ENCODE measurements around the gene CCDC188.

The CCDC188 gene

DNA sequence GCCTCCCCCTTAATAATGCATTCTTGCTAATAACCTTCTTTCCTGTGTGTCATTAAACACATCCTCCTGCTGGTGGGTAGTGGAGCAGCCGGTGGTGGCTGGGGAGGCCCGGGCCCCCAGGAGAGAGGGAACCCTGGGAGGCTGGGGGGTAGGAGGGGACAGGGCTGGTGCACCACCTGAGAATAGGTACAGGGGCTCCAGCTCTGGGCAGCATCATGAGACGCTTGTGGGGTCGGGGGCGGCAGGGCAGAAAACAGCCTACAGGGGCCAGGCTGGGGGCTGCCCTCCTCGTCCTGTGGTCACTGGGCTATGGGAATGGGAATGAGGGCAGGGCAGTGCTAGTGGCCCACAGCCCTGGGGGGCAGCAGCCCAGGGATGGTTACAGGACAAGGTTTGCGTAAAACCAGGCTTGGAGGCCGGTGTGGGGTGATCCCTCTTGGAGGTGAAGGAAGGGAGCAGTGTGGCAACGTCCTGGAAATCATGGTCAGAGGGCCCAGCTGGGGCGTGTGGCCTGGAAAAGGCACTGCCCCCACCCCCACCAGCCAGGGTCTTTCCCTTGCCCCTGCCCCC is 18.5 kb upstream of the CCDC188 start:
- TF ChIP-seq, protein P1, sequence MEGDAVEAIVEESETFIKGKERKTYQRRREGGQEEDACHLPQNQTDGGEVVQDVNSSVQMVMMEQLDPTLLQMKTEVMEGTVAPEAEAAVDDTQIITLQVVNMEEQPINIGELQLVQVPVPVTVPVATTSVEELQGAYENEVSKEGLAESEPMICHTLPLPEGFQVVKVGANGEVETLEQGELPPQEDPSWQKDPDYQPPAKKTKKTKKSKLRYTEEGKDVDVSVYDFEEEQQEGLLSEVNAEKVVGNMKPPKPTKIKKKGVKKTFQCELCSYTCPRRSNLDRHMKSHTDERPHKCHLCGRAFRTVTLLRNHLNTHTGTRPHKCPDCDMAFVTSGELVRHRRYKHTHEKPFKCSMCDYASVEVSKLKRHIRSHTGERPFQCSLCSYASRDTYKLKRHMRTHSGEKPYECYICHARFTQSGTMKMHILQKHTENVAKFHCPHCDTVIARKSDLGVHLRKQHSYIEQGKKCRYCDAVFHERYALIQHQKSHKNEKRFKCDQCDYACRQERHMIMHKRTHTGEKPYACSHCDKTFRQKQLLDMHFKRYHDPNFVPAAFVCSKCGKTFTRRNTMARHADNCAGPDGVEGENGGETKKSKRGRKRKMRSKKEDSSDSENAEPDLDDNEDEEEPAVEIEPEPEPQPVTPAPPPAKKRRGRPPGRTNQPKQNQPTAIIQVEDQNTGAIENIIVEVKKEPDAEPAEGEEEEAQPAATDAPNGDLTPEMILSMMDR (IDR thresholded peaks at IDR 0.05; ENCODE audit: borderline replicate concordance, extremely low read depth, low read length, poor library complexity, severe bottlenecking) = no peak
- TF ChIP-seq EZH2 (IDR thresholded peaks at IDR 0.05; ENCODE audit: borderline replicate concordance, low read depth, low read length, severe bottlenecking) = no peak
- no peaks in the 10 kb centered on the region for H3K27me3 ChIP-seq (ENCODE audit: insufficient read depth, low read length, poor library complexity)

DNA sequence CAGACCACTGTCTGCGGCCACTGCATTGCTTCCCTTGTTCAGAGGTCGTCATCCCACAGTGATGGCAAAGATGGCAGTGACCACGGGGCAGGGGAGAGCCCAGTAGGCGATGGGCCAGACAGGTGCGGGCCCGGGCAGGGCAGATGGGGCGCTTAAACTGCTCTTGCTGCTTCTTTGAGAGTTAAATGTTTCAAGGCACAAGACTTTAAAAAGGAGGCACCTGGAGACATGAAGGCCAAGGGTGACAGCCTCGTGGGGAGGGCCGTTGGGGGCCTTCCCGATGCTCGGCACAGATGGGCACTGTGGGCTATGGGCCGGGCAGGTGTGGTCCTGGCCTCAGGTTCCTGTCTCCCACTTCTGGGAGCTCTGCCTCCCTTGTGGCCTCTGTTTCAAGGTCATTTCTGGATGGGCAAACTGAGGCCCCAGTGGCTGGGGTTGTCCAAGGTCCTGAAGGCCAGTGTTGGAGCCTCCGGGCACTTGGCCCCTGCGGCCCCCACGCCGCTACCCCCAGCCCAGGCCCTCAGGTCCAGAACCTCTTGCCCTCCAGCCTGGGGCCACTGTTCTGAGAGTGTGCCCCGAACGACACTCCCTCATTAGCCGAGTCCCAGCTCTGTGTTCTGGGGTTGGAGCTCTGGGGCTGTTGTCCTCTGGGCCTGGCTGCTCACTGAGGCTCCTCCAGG is 16.9 kb upstream of the CCDC188 start:
- Histone ChIP-seq H2AFZ (ENCODE audit: low read depth, low read length) (no peak overlapping the region), H3K27ac (ENCODE audit: low read length) (no peak overlapping the region), H4K20me1 (ENCODE audit: insufficient read depth, low read length) (no peaks in the 10 kb centered on the region), H3K4me2 (ENCODE audit: insufficient read depth, low read length) (no peak overlapping the region), H3K4me1 (ENCODE audit: insufficient read depth, low read length) (no peaks in the 10 kb centered on the region), H3K36me3 (ENCODE audit: insufficient read depth, low read length) (no peaks in the 10 kb centered on the region), H3K9ac (ENCODE audit: low read depth, low read length) (no peak overlapping the region), H3K79me2 (ENCODE audit: insufficient read depth, low read length) (no peaks in the 10 kb centered on the region), H3K9me3 (ENCODE audit: insufficient read depth, low read length, severe bottlenecking) (no peaks in the 10 kb centered on the region), H3K4me3 (ENCODE audit: low read depth in 1 of 2, low read length in 2 of 2) (no peak overlapping the region), H3K27me3 (ENCODE audit: insufficient read depth, low read length, poor library complexity) (no peaks in the 10 kb centered on the region)
- TF ChIP-seq EZH2 (IDR thresholded peaks at IDR 0.05; ENCODE audit: borderline replicate concordance, low read depth, low read length, severe bottlenecking) = no peak
- TF ChIP-seq, protein P1 (IDR thresholded peaks at IDR 0.05; ENCODE audit: borderline replicate concordance, extremely low read depth, low read length, poor library complexity, severe bottlenecking) = no peak
- ATAC-seq (ENCODE audit: insufficient read depth, low read depth) (no peak), DNase-seq (no peak)

More for the DNA sequence above, 18.5 kb upstream of the CCDC188 start:
- Histone ChIP-seq H3K27ac (ENCODE audit: low read length) (no peak overlapping the region), H3K9ac (ENCODE audit: low read depth, low read length) (no peak overlapping the region), H3K36me3 (ENCODE audit: insufficient read depth, low read length) (no peaks in the 10 kb centered on the region), H3K4me3 (ENCODE audit: low read depth in 1 of 2, low read length in 2 of 2) (no peak overlapping the region), H3K4me2 (ENCODE audit: insufficient read depth, low read length) (no peak overlapping the region), H3K4me1 (ENCODE audit: insufficient read depth, low read length) (no peaks in the 10 kb centered on the region), H3K9me3 (ENCODE audit: insufficient read depth, low read length, severe bottlenecking) (no peaks in the 10 kb centered on the region), H2AFZ (ENCODE audit: low read depth, low read length) (no peak overlapping the region), H3K79me2 (ENCODE audit: insufficient read depth, low read length) (no peaks in the 10 kb centered on the region), H4K20me1 (ENCODE audit: insufficient read depth, low read length) (0 out of 2 replicates have a peak, but pooled peaks cover 3% of the 10 kb centered on the region)
- ATAC-seq (ENCODE audit: insufficient read depth, low read depth) (no peak), DNase-seq (no peak)

DNA sequence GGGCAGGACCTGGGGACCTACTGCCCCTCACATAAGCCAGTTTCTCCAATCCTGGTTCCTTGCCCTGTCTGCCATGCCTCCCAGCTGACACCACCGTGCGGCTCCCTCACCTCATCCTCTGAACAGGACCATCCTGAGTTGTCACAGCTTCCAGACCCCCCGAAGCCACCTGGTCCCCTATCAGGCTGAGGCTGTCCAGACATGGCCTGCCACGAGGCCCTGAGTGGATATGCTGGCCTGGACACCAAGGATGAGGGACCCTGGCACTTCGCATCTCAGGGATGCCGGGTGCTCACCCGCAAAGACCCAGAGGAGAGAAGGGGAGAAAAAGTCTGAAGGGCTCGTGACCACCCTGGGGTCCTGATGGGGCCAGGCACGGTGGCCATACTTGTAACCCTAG is 15.8 kb upstream of the CCDC188 start:
- Histone ChIP-seq H3K36me3 (ENCODE audit: insufficient read depth, low read length) (no peaks in the 10 kb centered on the region), H3K4me1 (ENCODE audit: insufficient read depth, low read length) (no peaks in the 10 kb centered on the region), H3K79me2 (ENCODE audit: insufficient read depth, low read length) (no peaks in the 10 kb centered on the region), H4K20me1 (ENCODE audit: insufficient read depth, low read length) (no peaks in the 10 kb centered on the region), H3K27ac (ENCODE audit: low read length) (no peak overlapping the region), H2AFZ (ENCODE audit: low read depth, low read length) (no peak overlapping the region), H3K4me3 (ENCODE audit: low read depth in 1 of 2, low read length in 2 of 2) (no peak overlapping the region), H3K9ac (ENCODE audit: low read depth, low read length) (no peak overlapping the region), H3K4me2 (ENCODE audit: insufficient read depth, low read length) (no peak overlapping the region), H3K9me3 (ENCODE audit: insufficient read depth, low read length, severe bottlenecking) (no peaks in the 10 kb centered on the region), H3K27me3 (ENCODE audit: insufficient read depth, low read length, poor library complexity) (no peaks in the 10 kb centered on the region)
- no peak for DNase-seq
- no peak for TF ChIP-seq EZH2 (IDR thresholded peaks at IDR 0.05; ENCODE audit: borderline replicate concordance, low read depth, low read length, severe bottlenecking)
- TF ChIP-seq, protein P1 (IDR thresholded peaks at IDR 0.05; ENCODE audit: borderline replicate concordance, extremely low read depth, low read length, poor library complexity, severe bottlenecking) = no peak
- ATAC-seq (ENCODE audit: insufficient read depth, low read depth) = no peak
